Stomach smooth muscle (tissue), 2 donors: Measurements from ENCODE around the gene LSP1.

Experiments used
- H3K27ac ChIP-seq: one replicate; pipeline ENCODE4 v1.7.0; 2013; ENCODE audit warnings: mild to moderate bottlenecking, low read length, inconsistent platforms
- H3K27me3 ChIP-seq, 2 donors: one replicate each; pipeline ENCODE4 v1.7.0; 2013; ENCODE audit warnings: low read length in 2 of 2; ENCODE audit not compliant: insufficient read depth in 2 of 2, control insufficient read depth in 1 of 2
- H3K36me3 ChIP-seq, 2 donors: one replicate each; pipeline ENCODE4 v1.7.0; 2013; ENCODE audit warnings: low read length in 2 of 2; ENCODE audit not compliant: control insufficient read depth in 2 of 2, insufficient read depth in 2 of 2
- H3K4me1 ChIP-seq: one replicate; pipeline ENCODE4 v1.7.0; 2013; ENCODE audit warnings: low read length; ENCODE audit not compliant: control insufficient read depth, insufficient read depth
- H3K4me3 ChIP-seq, 2 donors: one replicate each; pipeline ENCODE4 v1.7.0; 2013; ENCODE audit warnings: low read length in 2 of 2
- H3K9ac ChIP-seq, 2 donors: one replicate each; pipeline ENCODE4 v1.7.0; 2013; ENCODE audit warnings: low read length in 2 of 2, mild to moderate bottlenecking in 1 of 2
- H3K9me3 ChIP-seq, 2 donors: one replicate each; pipeline ENCODE4 v1.7.0; 2013; ENCODE audit warnings: low read length in 2 of 2; ENCODE audit not compliant: control insufficient read depth in 2 of 2
- donor health status: healthy.
- donor health status: Pancreatic carcinoma.

LSP1 gene

DNA sequence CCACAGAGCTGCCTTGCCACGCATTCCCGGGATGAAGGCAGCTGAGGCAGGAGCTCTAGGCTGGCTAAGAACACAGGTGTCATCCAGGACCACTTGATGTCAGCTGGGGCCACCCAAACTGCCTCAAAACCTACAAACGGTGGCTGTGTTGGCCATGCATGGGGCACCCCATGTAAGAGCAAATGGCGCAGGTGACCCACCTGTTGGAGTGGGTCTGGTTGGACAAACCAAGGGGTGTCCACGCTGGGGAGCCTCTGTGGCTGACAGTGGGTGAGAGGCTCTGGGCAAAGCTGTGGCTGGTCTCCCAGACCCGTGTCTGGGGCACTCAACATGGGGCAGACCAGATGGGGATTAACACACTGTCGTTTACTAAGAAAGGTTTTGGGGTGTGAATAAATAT lies 37.1 kb upstream of the LSP1 start:
- peaks cover 7 to 14% of the 10 kb centered on the region in 2 donors for H3K9me3 ChIP-seq
- H3K4me3 ChIP-seq: no peak overlapping the region
- no peak overlapping the region for H3K27ac ChIP-seq
- peaks cover 3 to 5% of the 10 kb centered on the region in 2 donors for H3K27me3 ChIP-seq
- no peaks in the 10 kb centered on the region for H3K36me3 ChIP-seq
- no peak overlapping the region for H3K9ac ChIP-seq
- no peaks in the 10 kb centered on the region for H3K4me1 ChIP-seq

DNA sequence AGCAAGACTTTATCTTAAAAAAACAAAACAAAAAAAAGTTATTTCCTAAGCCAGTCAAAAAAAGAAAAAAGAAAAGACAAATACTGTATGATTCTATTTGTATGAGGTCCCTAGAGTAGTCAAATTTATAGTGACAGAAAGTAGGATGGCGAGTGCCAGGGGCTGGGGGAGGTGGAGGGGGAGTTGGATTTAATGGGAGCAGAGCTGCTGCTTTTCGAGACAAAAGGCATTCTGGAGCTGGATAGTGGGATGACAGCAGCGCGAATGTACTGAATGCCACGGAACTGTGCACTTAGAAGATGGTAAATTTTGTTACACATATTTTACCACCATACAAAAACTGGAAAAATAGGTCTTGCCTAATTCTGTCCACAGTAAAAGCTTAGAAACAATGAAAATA lies 35.9 kb upstream of the LSP1 start:
- no peaks in the 10 kb centered on the region for H3K36me3 ChIP-seq

DNA sequence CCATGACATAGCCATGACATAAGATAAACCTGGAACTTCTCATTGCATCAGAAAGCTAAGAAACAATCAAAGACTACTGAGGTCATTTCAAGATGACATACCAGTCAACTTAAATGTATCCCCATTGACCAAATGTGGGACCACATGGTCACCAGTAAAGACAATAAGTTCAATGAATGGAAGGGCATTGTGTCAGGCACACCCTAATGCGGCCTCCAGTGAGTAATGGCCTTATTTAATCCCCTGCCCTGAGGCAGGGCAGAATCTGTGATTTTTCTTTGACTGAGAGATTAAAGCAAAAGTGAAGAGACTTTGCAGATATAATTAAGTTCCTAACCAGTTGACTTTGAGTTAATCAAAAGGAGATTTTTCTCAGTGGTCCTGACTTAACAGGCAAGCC lies 35.4 kb upstream of the LSP1 start:
- Histone ChIP-seq H3K27ac (no peak overlapping the region), H3K4me3 (no peak overlapping the region), H3K27me3 (peaks cover 2 to 3% of the 10 kb centered on the region in 2 donors), H3K9ac (no peak overlapping the region), H3K4me1 (no peaks in the 10 kb centered on the region), H3K9me3 (peaks cover 4 to 10% of the 10 kb centered on the region in 2 donors), H3K36me3 (no peaks in the 10 kb centered on the region)

More for the DNA sequence above, 35.9 kb upstream of the LSP1 start:
- H3K4me3 ChIP-seq: no peak overlapping the region
- H3K27ac ChIP-seq: no peak overlapping the region
- H3K27me3 ChIP-seq: peaks cover 3 to 5% of the 10 kb centered on the region in 2 donors
- peaks cover 7 to 14% of the 10 kb centered on the region in 2 donors for H3K9me3 ChIP-seq
- H3K9ac ChIP-seq: no peak overlapping the region
- H3K4me1 ChIP-seq: no peaks in the 10 kb centered on the region

GRCh38 chr11:1819074-1819473 lies 33.8 kb upstream of the LSP1 start:
- H3K4me1 ChIP-seq: no peaks in the 10 kb centered on the region
- H3K4me3 ChIP-seq: no peak overlapping the region
- no peak overlapping the region for H3K9ac ChIP-seq
- peaks cover 4 to 10% of the 10 kb centered on the region in 2 donors for H3K9me3 ChIP-seq
- no peaks in the 10 kb centered on the region for H3K36me3 ChIP-seq
- H3K27ac ChIP-seq: no peak overlapping the region
- peaks cover 0 to 3% of the 10 kb centered on the region in 2 donors for H3K27me3 ChIP-seq

- peaks cover 4 to 10% of the 10 kb centered on the region in 2 donors for H3K9me3 ChIP-seq
- H3K27me3 ChIP-seq: no peaks in the 10 kb centered on the region
- H3K4me3 ChIP-seq: no peak overlapping the region
- no peaks in the 10 kb centered on the region for H3K4me1 ChIP-seq
- H3K36me3 ChIP-seq: no peaks in the 10 kb centered on the region
- no peak overlapping the region for H3K9ac ChIP-seq
- H3K27ac ChIP-seq: no peak overlapping the region
These were observed 32.2 kb upstream of the LSP1 start for GRCh38 chr11:1820463-1821325.

DNA sequence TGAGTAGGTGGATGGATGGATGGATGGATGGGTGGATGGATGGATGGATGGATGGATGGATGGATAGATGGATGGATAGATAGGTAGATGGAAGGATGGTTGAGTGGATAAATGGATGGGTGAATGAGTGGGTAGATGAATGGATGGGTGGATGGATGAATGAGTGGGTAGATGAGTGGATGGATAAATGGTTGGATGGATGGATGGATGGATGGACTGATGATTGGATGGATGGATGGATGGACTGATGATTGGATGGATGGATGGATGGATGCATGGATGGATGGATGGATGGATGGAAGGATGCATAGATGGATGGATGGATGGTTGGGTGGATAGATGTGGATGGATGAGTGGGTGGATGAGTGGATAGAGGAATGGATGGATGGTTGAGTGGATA lies 31.3 kb upstream of the LSP1 start:
- Histone ChIP-seq H3K9ac (no peak overlapping the region), H3K36me3 (no peaks in the 10 kb centered on the region), H3K27ac (no peak overlapping the region), H3K9me3 (peaks cover 4 to 10% of the 10 kb centered on the region in 2 donors), H3K4me1 (peaks cover 4% of the 10 kb centered on the region), H3K4me3 (no peak overlapping the region), H3K27me3 (no peaks in the 10 kb centered on the region)

DNA sequence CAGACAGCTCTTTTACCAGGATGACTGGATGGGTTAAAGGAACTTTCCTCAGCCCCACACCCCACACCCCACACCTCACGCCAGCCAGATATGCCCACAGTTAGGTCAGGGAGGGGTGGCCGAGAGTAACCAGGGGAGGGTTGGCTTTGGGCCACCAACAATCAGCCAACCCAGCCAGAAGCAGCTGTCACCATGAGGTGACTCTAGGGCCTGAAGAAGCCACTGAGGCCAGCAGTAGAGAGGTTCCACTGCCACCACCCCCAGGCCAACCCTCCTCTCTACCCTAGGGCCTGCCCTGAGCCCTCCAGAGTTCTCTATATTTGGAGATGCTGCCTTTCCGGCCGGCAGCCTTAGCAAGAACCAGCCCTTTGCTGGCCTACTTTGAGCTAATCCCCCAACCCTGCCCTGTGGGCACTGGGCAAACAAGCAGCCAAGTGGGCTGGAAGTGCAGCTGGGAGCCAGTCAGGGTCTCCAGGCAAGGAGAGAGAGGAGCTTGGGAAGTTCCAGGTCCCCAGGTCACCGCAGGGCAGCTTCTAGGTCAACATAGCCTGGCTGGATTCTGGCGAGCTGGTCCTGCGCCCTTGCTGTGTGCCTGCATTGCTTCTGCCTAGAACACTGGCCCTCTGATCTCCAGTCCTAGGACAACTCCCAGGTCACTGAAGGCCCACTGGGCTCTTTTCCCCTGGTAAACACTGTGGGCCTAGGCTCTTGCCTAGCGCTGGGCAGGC lies 30.1 kb upstream of the LSP1 start:
- Histone ChIP-seq H3K27me3 (no peaks in the 10 kb centered on the region), H3K36me3 (no peaks in the 10 kb centered on the region), H3K4me3 (no peak overlapping the region), H3K27ac (no peak overlapping the region), H3K9me3 (peaks cover 4 to 10% of the 10 kb centered on the region in 2 donors), H3K9ac (no peak overlapping the region), H3K4me1 (peaks cover 16% of the 10 kb centered on the region)

DNA sequence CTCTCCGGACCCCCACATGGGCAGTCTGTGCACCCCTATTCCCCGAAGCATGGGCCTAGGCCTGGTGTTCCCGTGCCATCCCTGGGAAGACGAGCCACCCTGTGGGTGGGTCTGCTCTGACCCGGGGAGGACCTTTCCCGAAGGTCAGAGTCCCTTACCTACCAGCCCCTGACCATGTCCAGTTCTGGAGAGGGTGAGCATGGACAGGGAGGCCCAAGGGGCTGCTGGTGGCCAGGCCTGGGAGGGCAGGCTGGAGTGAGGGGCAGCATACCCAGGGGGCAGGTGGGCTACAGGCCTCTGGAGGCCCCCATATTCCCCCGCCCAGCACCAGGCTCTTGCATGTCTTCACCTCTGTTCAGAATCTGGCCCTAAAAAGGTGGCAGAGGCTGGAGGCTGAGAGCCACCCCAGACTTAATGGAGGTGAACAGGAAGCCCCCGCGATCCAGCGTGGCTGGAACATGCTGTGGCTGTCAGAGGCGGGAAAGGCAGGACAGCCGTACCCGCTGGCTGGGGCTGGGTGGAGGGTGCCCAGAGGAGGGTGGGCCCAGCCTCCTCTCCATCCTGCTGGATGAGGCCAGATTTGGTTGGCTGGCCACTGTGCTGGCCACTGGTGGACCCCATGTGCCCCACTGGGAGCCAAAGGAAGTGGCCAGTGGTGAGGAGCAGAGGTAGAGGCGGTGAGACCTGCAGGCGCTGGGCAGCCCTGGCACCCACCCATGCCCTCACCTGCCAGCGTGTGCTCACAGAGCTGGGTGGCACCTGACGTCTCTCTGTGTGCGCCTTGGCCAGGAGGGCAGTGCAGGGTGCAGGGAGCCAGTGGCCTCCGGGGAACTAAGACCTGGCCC lies 29.3 kb upstream of the LSP1 start:
- Histone ChIP-seq H3K9me3 (peaks cover 4 to 6% of the 10 kb centered on the region in 2 donors), H3K27me3 (no peaks in the 10 kb centered on the region), H3K4me1 (peaks cover 16% of the 10 kb centered on the region), H3K4me3 (no peak overlapping the region), H3K36me3 (no peaks in the 10 kb centered on the region), H3K9ac (no peak overlapping the region), H3K27ac (no peak overlapping the region)

DNA sequence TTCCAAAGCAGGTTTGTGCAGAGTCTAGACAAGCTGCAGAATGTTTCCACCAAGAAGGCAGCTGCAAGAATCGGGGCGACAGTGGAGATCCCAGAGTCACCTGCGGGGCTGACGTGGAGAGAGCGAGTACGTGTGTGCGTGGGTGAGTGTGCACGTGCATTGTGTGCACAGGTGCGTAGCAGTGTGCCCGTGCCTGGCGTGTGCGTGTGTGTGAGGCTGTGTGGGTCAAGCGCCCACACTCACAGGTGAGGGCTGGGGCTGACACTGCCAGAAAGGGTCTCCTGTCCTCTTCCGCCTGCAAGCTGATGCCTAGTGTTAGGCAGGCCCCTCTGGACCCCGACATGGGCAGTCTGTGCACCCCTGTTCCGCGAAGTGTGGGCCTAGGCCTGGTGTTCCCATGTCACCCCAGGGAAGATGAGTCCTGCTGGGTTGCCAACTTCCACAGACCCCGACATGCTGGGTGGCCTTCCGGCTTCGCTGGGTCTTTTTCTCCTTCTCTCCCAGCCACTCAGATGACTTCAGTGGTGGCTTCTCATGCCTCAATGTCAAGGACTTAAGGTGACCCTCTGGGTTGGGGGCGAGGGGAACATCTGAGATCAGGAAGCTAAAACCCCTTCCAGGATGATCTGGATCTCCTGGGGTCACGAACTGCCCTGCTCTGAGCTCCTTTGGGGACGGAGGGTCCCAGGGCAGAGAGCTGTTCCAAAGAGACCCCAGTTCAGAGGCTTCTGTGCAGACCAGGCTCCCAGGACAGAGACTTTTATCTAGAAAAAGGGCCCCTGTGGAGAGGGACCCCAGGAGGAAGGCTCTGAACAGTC lies 28.5 kb upstream of the LSP1 start:
- H3K36me3 ChIP-seq: no peaks in the 10 kb centered on the region
- peaks cover 16% of the 10 kb centered on the region for H3K4me1 ChIP-seq
- peaks cover 0 to 2% of the 10 kb centered on the region in 2 donors for H3K27me3 ChIP-seq
- H3K9ac ChIP-seq: no peak overlapping the region
- H3K4me3 ChIP-seq: no peak overlapping the region
- H3K27ac ChIP-seq: no peak overlapping the region
- H3K9me3 ChIP-seq: no peaks in the 10 kb centered on the region
